Measurements from ENCODE around the gene CYBRD1. TPM values are rescaled to one million over a fixed set of nuclear protein-coding genes. Genes with fewer than 3 reads are reported as not detected.

Gene CYBRD1
- total RNA-seq, 1 experiment from 2014 or later: 9.7 TPM

GRCh38 chr2:171547720-171548119 lies 25.4 kb downstream of the CYBRD1 start:
- no peak overlapping the region for H3K4me3 Mint-ChIP-seq (ENCODE audit: unreplicated experiment)
- Histone ChIP-seq H3K36me3 (ENCODE audit: control insufficient read depth, insufficient read depth, low read length) (no peaks in the 10 kb centered on the region), H3K4me3 (ENCODE audit: low read depth, low read length) (no peak overlapping the region), H3K4me1 (no peaks in the 10 kb centered on the region), H3K27me3 (replicated peaks; ENCODE audit: control insufficient read depth, insufficient read depth, low read length) (no peaks in the 10 kb centered on the region), H3K9me3 (no peaks in the 10 kb centered on the region)
- ChIA-PET CTCF (no interaction called here), POLR2A (no interaction called here)
- H3K27ac Mint-ChIP-seq (ENCODE audit: unreplicated experiment): no peak overlapping the region
- intact Hi-C loops (cut with micrococcal nuclease; ENCODE audit: unreplicated experiment): no loop called here
- DNase-seq: no peak
- peaks cover 10% of the 10 kb centered on the region for H3K27me3 Mint-ChIP-seq (ENCODE audit: insufficient read depth, unreplicated experiment)
- H3K36me3 Mint-ChIP-seq (ENCODE audit: insufficient read depth, unreplicated experiment): peaks cover 6% of the 10 kb centered on the region
- no TSS peak for BruUV-seq (replicated peaks)
- no peaks in the 10 kb centered on the region for H3K4me1 Mint-ChIP-seq (ENCODE audit: low read depth, unreplicated experiment)
- TF ChIP-seq CTCF (IDR thresholded peaks at IDR 0.05; ENCODE audit: insufficient read depth in 1 of 2, low read depth in 1 of 2, low read length in 1 of 2, severe bottlenecking in 1 of 2, unreplicated experiment in 1 of 2): no peak
- H3K9me3 Mint-ChIP-seq (ENCODE audit: unreplicated experiment): no peaks in the 10 kb centered on the region

- H3K36me3 ChIP-seq (ENCODE audit: control insufficient read depth, insufficient read depth, low read length): no peaks in the 10 kb centered on the region
- CTCF ChIA-PET: no interaction called here
- no peak for TF ChIP-seq CTCF (IDR thresholded peaks at IDR 0.05; ENCODE audit: insufficient read depth in 1 of 2, low read depth in 1 of 2, low read length in 1 of 2, severe bottlenecking in 1 of 2, unreplicated experiment in 1 of 2)
- Mint-ChIP-seq H3K36me3 (ENCODE audit: insufficient read depth, unreplicated experiment) (no peaks in the 10 kb centered on the region), H3K27me3 (ENCODE audit: insufficient read depth, unreplicated experiment) (peaks cover 10% of the 10 kb centered on the region), H3K4me3 (ENCODE audit: unreplicated experiment) (no peak overlapping the region), H3K4me1 (ENCODE audit: low read depth, unreplicated experiment) (no peaks in the 10 kb centered on the region), H3K9me3 (ENCODE audit: unreplicated experiment) (no peaks in the 10 kb centered on the region), H3K27ac (ENCODE audit: unreplicated experiment) (no peak overlapping the region)
- BruUV-seq (replicated peaks): no TSS peak
- H3K4me3 ChIP-seq (ENCODE audit: low read depth, low read length): no peak overlapping the region
- intact Hi-C loops (cut with micrococcal nuclease; ENCODE audit: unreplicated experiment): no loop called here
- H3K9me3 ChIP-seq: no peaks in the 10 kb centered on the region
- no peak for DNase-seq
- H3K4me1 ChIP-seq: no peaks in the 10 kb centered on the region
- POLR2A ChIA-PET: interaction anchor here (0.6 kb wide), 1 partner anchor 301 kb away, joined by 8 read pairs; no protein-coding TSS in a partner anchor
- H3K27me3 ChIP-seq (replicated peaks; ENCODE audit: control insufficient read depth, insufficient read depth, low read length): no peaks in the 10 kb centered on the region
These were observed 28.3 kb downstream of the CYBRD1 start for GRCh38 chr2:171550613-171551012.

- CTCF ChIA-PET: no interaction called here
- peaks cover 7% of the 10 kb centered on the region for H3K27me3 Mint-ChIP-seq (ENCODE audit: insufficient read depth, unreplicated experiment)
These were observed 29.6 kb downstream of the CYBRD1 start for GRCh38 chr2:171551836-171552235.

More at GRCh38 chr2:171551836-171552235, 29.6 kb downstream of the CYBRD1 start:
- Mint-ChIP-seq H3K36me3 (ENCODE audit: insufficient read depth, unreplicated experiment) (no peaks in the 10 kb centered on the region), H3K9me3 (ENCODE audit: unreplicated experiment) (no peaks in the 10 kb centered on the region), H3K27ac (ENCODE audit: unreplicated experiment) (no peak overlapping the region), H3K4me1 (ENCODE audit: low read depth, unreplicated experiment) (no peaks in the 10 kb centered on the region), H3K4me3 (ENCODE audit: unreplicated experiment) (no peak overlapping the region)
- no peak for DNase-seq
- no peak for TF ChIP-seq CTCF (IDR thresholded peaks at IDR 0.05; ENCODE audit: insufficient read depth in 1 of 2, low read depth in 1 of 2, low read length in 1 of 2, severe bottlenecking in 1 of 2, unreplicated experiment in 1 of 2)
- Histone ChIP-seq H3K9me3 (no peaks in the 10 kb centered on the region), H3K4me3 (ENCODE audit: low read depth, low read length) (no peak overlapping the region), H3K27me3 (replicated peaks; ENCODE audit: control insufficient read depth, insufficient read depth, low read length) (no peaks in the 10 kb centered on the region), H3K36me3 (ENCODE audit: control insufficient read depth, insufficient read depth, low read length) (no peaks in the 10 kb centered on the region), H3K4me1 (no peaks in the 10 kb centered on the region)
- POLR2A ChIA-PET: no interaction called here
- intact Hi-C loops (cut with micrococcal nuclease; ENCODE audit: unreplicated experiment): no loop called here
- BruUV-seq (replicated peaks): no TSS peak

All from Caco-2 (cell line).